ENCODE results near the gene DTNB.

GRCh38 chr2:25572638-25573037, 100.7 kb downstream of the DTNB start:
- TF ChIP-seq, protein P1, sequence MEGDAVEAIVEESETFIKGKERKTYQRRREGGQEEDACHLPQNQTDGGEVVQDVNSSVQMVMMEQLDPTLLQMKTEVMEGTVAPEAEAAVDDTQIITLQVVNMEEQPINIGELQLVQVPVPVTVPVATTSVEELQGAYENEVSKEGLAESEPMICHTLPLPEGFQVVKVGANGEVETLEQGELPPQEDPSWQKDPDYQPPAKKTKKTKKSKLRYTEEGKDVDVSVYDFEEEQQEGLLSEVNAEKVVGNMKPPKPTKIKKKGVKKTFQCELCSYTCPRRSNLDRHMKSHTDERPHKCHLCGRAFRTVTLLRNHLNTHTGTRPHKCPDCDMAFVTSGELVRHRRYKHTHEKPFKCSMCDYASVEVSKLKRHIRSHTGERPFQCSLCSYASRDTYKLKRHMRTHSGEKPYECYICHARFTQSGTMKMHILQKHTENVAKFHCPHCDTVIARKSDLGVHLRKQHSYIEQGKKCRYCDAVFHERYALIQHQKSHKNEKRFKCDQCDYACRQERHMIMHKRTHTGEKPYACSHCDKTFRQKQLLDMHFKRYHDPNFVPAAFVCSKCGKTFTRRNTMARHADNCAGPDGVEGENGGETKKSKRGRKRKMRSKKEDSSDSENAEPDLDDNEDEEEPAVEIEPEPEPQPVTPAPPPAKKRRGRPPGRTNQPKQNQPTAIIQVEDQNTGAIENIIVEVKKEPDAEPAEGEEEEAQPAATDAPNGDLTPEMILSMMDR (conservative IDR thresholded peaks at IDR 0.05; ENCODE audit: low read depth, low read length), result no peak
- no peak for TF ChIP-seq EZH2 (IDR thresholded peaks at IDR 0.05; ENCODE audit: borderline replicate concordance, low read depth, low read length, poor library complexity, severe bottlenecking)

Data from A673 (cell line).